Eye (tissue), 1 donor: ENCODE measurements around the gene RYR3.

ENCODE experiments used
- DNase-seq: peaks from one replicate; pipeline ENCODE4 v3.0.0-alpha.2; 2015

The RYR3 gene

GRCh38 chr15:33322091-33322490 lies 11.3 kb downstream of the RYR3 start:
- no peak for DNase-seq

GRCh38 chr15:33324609-33325008 lies 13.8 kb downstream of the RYR3 start:
- no peak for DNase-seq

- no peak for DNase-seq
Measured at GRCh38 chr15:33326908-33327307, 16.1 kb downstream of the RYR3 start.

- DNase-seq = no peak
Measured at GRCh38 chr15:33328106-33328505, 17.3 kb downstream of the RYR3 start.

GRCh38 chr15:33329457-33329856 lies 18.7 kb downstream of the RYR3 start:
- DNase-seq = no peak

GRCh38 chr15:33330931-33331330 lies 20.2 kb downstream of the RYR3 start:
- no peak for DNase-seq

- peak; percentile 50 for DNase-seq
Measured at GRCh38 chr15:33341953-33342352, 31.2 kb downstream of the RYR3 start.

GRCh38 chr15:33343275-33343674 lies 32.5 kb downstream of the RYR3 start:
- DNase-seq = no peak

GRCh38 chr15:33344111-33344510 lies 33.3 kb downstream of the RYR3 start:
- no peak for DNase-seq

GRCh38 chr15:33344530-33344929 lies 33.8 kb downstream of the RYR3 start:
- no peak for DNase-seq

GRCh38 chr15:33354411-33354810 lies 43.6 kb downstream of the RYR3 start:
- no peak for DNase-seq

- DNase-seq = no peak
Measured at GRCh38 chr15:33357845-33358244, 47.1 kb downstream of the RYR3 start.

GRCh38 chr15:33358306-33358705 lies 47.5 kb downstream of the RYR3 start:
- DNase-seq = peak; percentile 8

GRCh38 chr15:33360886-33361285 lies 50.1 kb downstream of the RYR3 start:
- DNase-seq = peak; percentile 45

GRCh38 chr15:33369941-33370622 lies 59.3 kb downstream of the RYR3 start:
- peak; percentile 30 for DNase-seq

- DNase-seq = no peak
Measured at GRCh38 chr15:33370623-33371020, 59.9 kb downstream of the RYR3 start.

GRCh38 chr15:33371159-33371558 lies 60.4 kb downstream of the RYR3 start:
- no peak for DNase-seq

- peak; percentile 30 for DNase-seq
Measured at GRCh38 chr15:33374226-33374914, 63.6 kb downstream of the RYR3 start.

GRCh38 chr15:33375236-33375635 lies 64.5 kb downstream of the RYR3 start:
- no peak for DNase-seq

GRCh38 chr15:33377204-33377603 lies 66.4 kb downstream of the RYR3 start:
- no peak for DNase-seq

- DNase-seq = no peak
Measured at GRCh38 chr15:33378866-33379480, 68.2 kb downstream of the RYR3 start.

- no peak for DNase-seq
Measured at GRCh38 chr15:33380406-33380805, 69.6 kb downstream of the RYR3 start.

GRCh38 chr15:33382491-33382890 lies 71.7 kb downstream of the RYR3 start:
- no peak for DNase-seq

GRCh38 chr15:33384307-33384706 lies 73.5 kb downstream of the RYR3 start:
- no peak for DNase-seq
